Gastrocnemius medialis (tissue), 4 donors: Measurements from ENCODE around the gene SLC7A6OS. TPM values are rescaled to one million over a fixed set of nuclear protein-coding genes. Genes with fewer than 3 reads are reported as not detected.

Experiments used
- ATAC-seq, 2 donors: fragments of 150-250 bp; one replicate each; pipeline ENCODE4 v1.9.1; 2016
- DNase-seq, 2 donors: peaks; one replicate each; pipeline ENCODE4 v3.0.0-alpha.2; 2019
- H3K27ac ChIP-seq, 4 donors: fragments of 200-600 bp; sonication (generic); 1 replicate in 1 of 4; 2 replicates in 3 of 4; pipeline ENCODE4 v1.5.1; 2016 to 2018; ENCODE audit warnings: mild to moderate bottlenecking in 2 of 4, moderate library complexity in 1 of 4
- H3K27me3 ChIP-seq, 3 donors: fragments of 200-600 bp; sonication (generic) in 2 of 3; 1 replicate in 1 of 3; 2 replicates in 2 of 3; pipeline versions ENCODE4 v1.5.1 to v1.6.0; 2016 to 2019; ENCODE audit warnings: mild to moderate bottlenecking in 1 of 3, moderate library complexity in 1 of 3
- H3K36me3 ChIP-seq, 2 donors: fragments of 200-600 bp; sonication (generic) in 1 of 2; one replicate each; pipeline ENCODE4 v1.5.1; 2017 to 2018
- H3K4me1 ChIP-seq, 2 donors: fragments of 200-600 bp; sonication (generic) in 1 of 2; one replicate each; pipeline ENCODE4 v1.5.1; 2016 to 2017; ENCODE audit warnings: mild to moderate bottlenecking in 2 of 2
- H3K4me3 ChIP-seq, 4 donors: fragments of 200-600 bp; sonication (generic) in 3 of 4; 1 replicate in 1 of 4; 2 replicates in 3 of 4; pipeline ENCODE4 v1.5.1; 2016 to 2019; ENCODE audit warnings: mild to moderate bottlenecking in 2 of 4
- H3K9me3 ChIP-seq, 3 donors: fragments of 200-600 bp; sonication (generic) in 2 of 3; 1 replicate in 1 of 3; 2 replicates in 2 of 3; pipeline ENCODE4 v1.5.1; 2016 to 2019
- CTCF ChIP-seq, 5 experiments: fragments of 450-650 bp in 3 of 5; fragments of 200-600 bp in 2 of 5; sonication (generic) in 2 of 5; IDR thresholded peaks in 4 of 5; conservative IDR thresholded peaks in 1 of 5; 1 replicate in 4 of 5; 2 replicates in 1 of 5; pipeline ENCODE4 v1.5.1; 2016 to 2019; ENCODE audit warnings: antibody characterized with exemption in 5 of 5, mild to moderate bottlenecking in 3 of 5, moderate library complexity in 3 of 5
- POLR2A ChIP-seq, 2 donors: fragments of 450-650 bp; IDR thresholded peaks; one replicate each; pipeline ENCODE4 v1.6.1; 2017; ENCODE audit warnings: antibody characterized with exemption in 2 of 2, mild to moderate bottlenecking in 2 of 2, moderate library complexity in 2 of 2
- in situ Hi-C, 4 donors: fragments of 200-750 bp; cut with MboI; loops; one replicate each; pipeline versions ENCODE4 v1.15.0 to v1.8.0; 2017; ENCODE audit warnings: low sequenced_read_pairs in 4 of 4
- intact Hi-C: fragments of 100-400 bp; cut with DNase I; formaldehyde crosslinking; loops from one replicate; pipeline ENCODE4 v1.15.1; 2023; ENCODE audit warnings: low total_unique reads
- total RNA-seq, 4 donors: library from RNA; depleted of rRNA; stranded (reverse); fragments of >200 nt; gene quantifications; one replicate each; pipeline versions ENCODE4 v1.1.0 to v1.2.3, GENCODE V29; 2016

SLC7A6OS gene
- total RNA-seq, 4 donors from 2014 or later, result 5.0 to 8.8 (median 7.3) TPM

DNA sequence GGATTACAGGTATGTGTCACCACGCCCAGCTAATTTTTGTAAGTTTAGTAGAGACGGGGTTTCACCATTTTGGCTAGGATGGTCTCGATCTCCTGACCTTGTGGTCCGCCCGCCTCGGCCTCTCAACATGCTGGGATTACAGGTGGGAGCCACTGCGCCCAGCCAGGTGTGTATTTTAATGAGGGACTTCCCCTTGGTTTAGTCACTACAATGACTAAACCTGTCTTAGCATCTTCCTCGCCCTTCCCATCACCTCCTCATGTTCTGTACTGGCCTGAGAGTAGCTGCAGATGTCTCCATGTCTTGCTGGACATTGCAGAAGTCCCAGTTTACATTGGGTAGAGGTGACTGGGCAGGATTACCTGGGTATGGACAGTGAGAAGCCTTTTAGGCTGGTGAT lies 36.9 kb downstream of the SLC7A6OS start:
- peaks cover 0 to 48% of the 10 kb centered on the region in 2 donors for H3K36me3 ChIP-seq
- no peaks in the 10 kb centered on the region for H3K27me3 ChIP-seq
- in situ Hi-C loops (no loop called here), intact Hi-C loops (no loop called here)
- ATAC-seq, result no peak
- TF ChIP-seq CTCF (IDR thresholded peaks at IDR 0.05 in 4 of 5, conservative IDR thresholded peaks at IDR 0.05 in 1 of 5), result no peak
- no peak for TF ChIP-seq POLR2A (IDR thresholded peaks at IDR 0.05)
- H3K4me1 ChIP-seq, result peaks cover 72 to 88% of the 10 kb centered on the region in 2 donors
- no peak for DNase-seq
- no peaks in the 10 kb centered on the region for H3K9me3 ChIP-seq
- H3K27ac ChIP-seq, result peak overlapping the region; percentile 95 to 100 (median 99)
- peak overlapping the region in 1 of 4 donors; percentile 16 for H3K4me3 ChIP-seq

DNA sequence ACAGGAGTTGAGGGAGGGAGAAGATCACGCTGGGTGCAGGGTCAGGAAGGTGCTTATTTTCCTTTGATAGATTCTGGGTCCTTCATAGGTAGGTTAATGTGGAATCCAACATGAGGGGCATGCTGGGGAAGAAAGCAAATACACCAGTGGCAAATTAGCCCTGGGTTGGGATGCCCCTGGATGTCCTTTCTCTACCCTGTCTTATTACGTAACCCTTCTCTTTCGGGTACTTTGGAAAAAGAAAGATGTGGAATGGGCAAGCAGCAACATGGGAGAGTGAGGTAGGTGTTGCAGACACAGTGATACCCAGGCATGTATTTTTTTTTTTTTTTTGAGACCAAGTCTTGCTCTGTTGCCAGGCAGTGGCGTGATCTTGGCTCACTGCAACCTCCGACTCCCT lies 37.3 kb downstream of the SLC7A6OS start:
- Histone ChIP-seq H3K36me3 (peaks cover 0 to 53% of the 10 kb centered on the region in 2 donors), H3K4me1 (peaks cover 77 to 91% of the 10 kb centered on the region in 2 donors), H3K4me3 (no peak overlapping the region), H3K27ac (peak overlapping the region; percentile 95 to 100 (median 99)), H3K27me3 (no peaks in the 10 kb centered on the region), H3K9me3 (no peaks in the 10 kb centered on the region)
- intact Hi-C loops (no loop called here), in situ Hi-C loops (no loop called here)
- DNase-seq (no peak), ATAC-seq (no peak)
- TF ChIP-seq POLR2A (IDR thresholded peaks at IDR 0.05) (no peak), CTCF (IDR thresholded peaks at IDR 0.05 in 4 of 5, conservative IDR thresholded peaks at IDR 0.05 in 1 of 5) (no peak)

GRCh38 chr16:68272507-68273209 lies 38.1 kb downstream of the SLC7A6OS start:
- ATAC-seq (no peak), DNase-seq (peak in 1 of 2 donors; percentile 39)
- H3K27ac ChIP-seq, result peak overlapping the region; percentile 95 to 100 (median 99)
- no peaks in the 10 kb centered on the region for H3K27me3 ChIP-seq
- peak overlapping the region in 1 of 4 donors; percentile 3 for H3K4me3 ChIP-seq
- TF ChIP-seq POLR2A (IDR thresholded peaks at IDR 0.05), result no peak
- no peak for TF ChIP-seq CTCF (IDR thresholded peaks at IDR 0.05 in 4 of 5, conservative IDR thresholded peaks at IDR 0.05 in 1 of 5)
- intact Hi-C loops (no loop called here), in situ Hi-C loops (no loop called here)
- H3K9me3 ChIP-seq, result no peaks in the 10 kb centered on the region
- H3K36me3 ChIP-seq, result peaks cover 0 to 56% of the 10 kb centered on the region in 2 donors
- H3K4me1 ChIP-seq, result peaks cover 85 to 93% of the 10 kb centered on the region in 2 donors

GRCh38 chr16:68270353-68270752 lies 40.4 kb downstream of the SLC7A6OS start:
- intact Hi-C loops, result no loop called here
- DNase-seq (no peak), ATAC-seq (no peak)
- no peaks in the 10 kb centered on the region for H3K27me3 ChIP-seq
- peak overlapping the region; percentile 95 to 100 (median 99) for H3K27ac ChIP-seq
- in situ Hi-C loops, result no loop called here
- peak overlapping the region; percentile 15 to 96 (median 94) for H3K4me3 ChIP-seq
- TF ChIP-seq CTCF (IDR thresholded peaks at IDR 0.05 in 4 of 5, conservative IDR thresholded peaks at IDR 0.05 in 1 of 5), result no peak
- no peak for TF ChIP-seq POLR2A (IDR thresholded peaks at IDR 0.05)
- peaks cover 0 to 57% of the 10 kb centered on the region in 2 donors for H3K36me3 ChIP-seq
- H3K9me3 ChIP-seq, result no peaks in the 10 kb centered on the region
- peaks cover 89 to 90% of the 10 kb centered on the region in 2 donors for H3K4me1 ChIP-seq
